NCI-H146 (cell line): Measurements from ENCODE around the gene IL21R.
A peak's percentile ranks its signal among the peaks of the same experiment; 100 is the strongest.
"Not testable (repeated sequence)": the region's sequence is repeated elsewhere in the genome, so short reads cannot be mapped to it uniquely, and the experiment has no call there.

Source experiments
- DNase-seq: peaks from one replicate; lab custom pipeline; 2025; lab: John Stamatoyannopoulos, UW

The IL21R gene

GRCh38 chr16:27444015-27444414, 42.0 kb downstream of the IL21R start:
- no peak for DNase-seq

- no peak for DNase-seq
Measured at GRCh38 chr16:27444470-27444869, 42.5 kb downstream of the IL21R start.

- no peak for DNase-seq
Measured at GRCh38 chr16:27445502-27446175, 43.7 kb downstream of the IL21R start.

GRCh38 chr16:27446721-27447120, 44.7 kb downstream of the IL21R start:
- DNase-seq: no peak

GRCh38 chr16:27447301-27447700, 45.3 kb downstream of the IL21R start:
- DNase-seq: no peak

GRCh38 chr16:27448532-27449433, 46.8 kb downstream of the IL21R start:
- peak; percentile 13 for DNase-seq

GRCh38 chr16:27449434-27450195, 47.6 kb downstream of the IL21R start:
- no peak for DNase-seq

GRCh38 chr16:27450196-27450549, 48.2 kb downstream of the IL21R start:
- no peak for DNase-seq

GRCh38 chr16:27452569-27453493, 50.9 kb downstream of the IL21R start:
- no peak for DNase-seq

- no peak for DNase-seq
Measured at GRCh38 chr16:27453494-27453825, 51.5 kb downstream of the IL21R start.

GRCh38 chr16:27455700-27456099, 53.7 kb downstream of the IL21R start:
- no peak for DNase-seq

- not testable (repeated sequence) for DNase-seq
Measured at GRCh38 chr16:27457605-27457900, 55.6 kb downstream of the IL21R start.

GRCh38 chr16:27458258-27458657, 56.3 kb downstream of the IL21R start:
- DNase-seq: no peak

- no peak for DNase-seq
Measured at GRCh38 chr16:27458987-27459688, 57.2 kb downstream of the IL21R start.

GRCh38 chr16:27460213-27460612, 58.2 kb downstream of the IL21R start:
- no peak for DNase-seq

- DNase-seq: no peak
Measured at GRCh38 chr16:27460663-27461482, 58.9 kb downstream of the IL21R start.

GRCh38 chr16:27461483-27462171, 59.7 kb downstream of the IL21R start:
- no peak for DNase-seq

- no peak for DNase-seq
Measured at GRCh38 chr16:27462200-27462845, 60.3 kb downstream of the IL21R start.
